ENCODE measurements around the gene FZD10. TPM values are rescaled to one million over a fixed set of nuclear protein-coding genes. Genes with fewer than 3 reads are reported as not detected.

FZD10 gene
- total and polyA plus RNA-seq, 2 of the 13 experiments (the other 11 are each of a cell fraction or from before 2014, with no cell fraction given): not detected

GRCh38 chr12:130163461-130164215 is 1.4 kb downstream of the FZD10 start (continued):
- TF ChIP-seq ZNF281 (CRISPR knock-in tag; IDR thresholded peaks at IDR 0.05; ENCODE audit: borderline replicate concordance) (no peak), JUNB (CRISPR knock-in tag; IDR thresholded peaks at IDR 0.05; ENCODE audit: borderline replicate concordance) (no peak), ZNF235 (CRISPR knock-in tag; IDR thresholded peaks at IDR 0.05; ENCODE audit: borderline replicate concordance) (no peak), STAT5B (CRISPR knock-in tag; IDR thresholded peaks at IDR 0.05) (no peak)

GRCh38 chr12:130164216-130164542 is 1.9 kb downstream of the FZD10 start:
- Histone ChIP-seq H2AFZ (ENCODE audit: low read length) (no peak overlapping the region), H3K27me3 (ENCODE audit: control insufficient read depth in 1 of 2, insufficient read depth in 2 of 2, low read length in 2 of 2) (peaks cover 0 to 29% of the 10 kb centered on the region in 2 experiments; a peak in 4 of 5 replicates), H3K79me2 (ENCODE audit: insufficient read depth, low read length) (no peaks in the 10 kb centered on the region), H3K9me3 (ENCODE audit: low read length) (no peaks in the 10 kb centered on the region), H3K4me2 (ENCODE audit: low read depth, low read length) (no peak overlapping the region), H3K4me3 (replicated peaks in 1 of 3; ENCODE audit: insufficient read depth in 1 of 3, low read depth in 2 of 3, low read length in 3 of 3) (no peak overlapping the region), H4K20me1 (ENCODE audit: insufficient read depth, low read length) (no peaks in the 10 kb centered on the region), H3K9ac (ENCODE audit: insufficient read depth, low read depth, low read length) (no peak overlapping the region), H3K36me3 (replicated peaks in 1 of 2; ENCODE audit: control insufficient read depth in 1 of 2, insufficient read depth in 2 of 2, low read length in 2 of 2) (no peaks in the 10 kb centered on the region), H3K4me1 (ENCODE audit: insufficient read depth, low read length) (no peaks in the 10 kb centered on the region), H3K27ac (ENCODE audit: extremely low read length, insufficient read depth, low read length) (no peak overlapping the region)
- CTCF ChIA-PET (ENCODE audit: low intra/inter-chr PET ratio, low total read pairs): no interaction called here
- ATAC-seq (no peak), DNase-seq (ENCODE audit: low spot score) (no peak), FAIRE-seq (no peak)
- POLR2A ChIA-PET: no interaction called here
- WGBS (ENCODE audit: low lambda C conversion rate): 0% methylated on average over 2 of the region's 18 CpGs
- in situ Hi-C loops (cut with HindIII; ENCODE audit: extremely low pct_ligation_motif_present, low pct_unique_long_range_greater_than_20kb) (no loop called here), intact Hi-C loops (cut with micrococcal nuclease; ENCODE audit: unreplicated experiment) (no loop called here)
- no TSS peak for BruUV-seq (replicated peaks)
- TF ChIP-seq ZNF766 (CRISPR knock-in tag; IDR thresholded peaks at IDR 0.05; ENCODE audit: borderline replicate concordance) (no peak), REST (IDR thresholded peaks at IDR 0.05; ENCODE audit: borderline replicate concordance in 1 of 2, low read depth in 1 of 2, low read length in 2 of 2) (no peak), SOX5 (CRISPR knock-in tag; IDR thresholded peaks at IDR 0.05; ENCODE audit: borderline replicate concordance) (no peak), FUBP1 (CRISPR knock-in tag; IDR thresholded peaks at IDR 0.05; ENCODE audit: borderline replicate concordance) (no peak), ZNF552 (CRISPR knock-in tag; IDR thresholded peaks at IDR 0.05; ENCODE audit: borderline replicate concordance) (no peak), ZBTB37 (CRISPR knock-in tag; IDR thresholded peaks at IDR 0.05) (no peak), SNAPC5 (CRISPR knock-in tag; IDR thresholded peaks at IDR 0.05; ENCODE audit: borderline replicate concordance) (no peak), ZNF672 (CRISPR knock-in tag; IDR thresholded peaks at IDR 0.05) (no peak)

Measured in HepG2 (cell line).